Cerebellar nuclear complex (tissue), 1 donor: ENCODE data around the gene TNFRSF19.

Source experiments
- DNase-seq, 2 experiments: peaks; one replicate each; lab custom pipeline; 2025; lab: John Stamatoyannopoulos, UW

The TNFRSF19 gene

GRCh38 chr13:23605831-23606230 lies 35.6 kb downstream of the TNFRSF19 start:
- DNase-seq: no peak

- DNase-seq: no peak
Measured at GRCh38 chr13:23608138-23608537, 37.9 kb downstream of the TNFRSF19 start.

- DNase-seq: no peak
Measured at GRCh38 chr13:23608701-23609413, 38.6 kb downstream of the TNFRSF19 start.

GRCh38 chr13:23609414-23609760 lies 39.2 kb downstream of the TNFRSF19 start:
- no peak for DNase-seq

- DNase-seq: no peak
Measured at GRCh38 chr13:23609874-23610576, 39.8 kb downstream of the TNFRSF19 start.

GRCh38 chr13:23610966-23611491 lies 40.8 kb downstream of the TNFRSF19 start:
- DNase-seq: no peak

- no peak for DNase-seq
Measured at GRCh38 chr13:23612182-23612581, 42.0 kb downstream of the TNFRSF19 start.

- DNase-seq: no peak
Measured at GRCh38 chr13:23612731-23613130, 42.5 kb downstream of the TNFRSF19 start.

- no peak for DNase-seq
Measured at GRCh38 chr13:23613596-23613995, 43.4 kb downstream of the TNFRSF19 start.

- no peak for DNase-seq
Measured at GRCh38 chr13:23615395-23616081, 45.3 kb downstream of the TNFRSF19 start.

GRCh38 chr13:23616228-23616627 lies 46.0 kb downstream of the TNFRSF19 start:
- DNase-seq: no peak

- no peak for DNase-seq
Measured at GRCh38 chr13:23617551-23618024, 47.4 kb downstream of the TNFRSF19 start.

GRCh38 chr13:23618341-23618740 lies 48.1 kb downstream of the TNFRSF19 start:
- DNase-seq: no peak

GRCh38 chr13:23619068-23619855 lies 49.0 kb downstream of the TNFRSF19 start:
- no peak for DNase-seq

GRCh38 chr13:23620211-23620610 lies 50.0 kb downstream of the TNFRSF19 start:
- DNase-seq: no peak

GRCh38 chr13:23620613-23621315 lies 50.6 kb downstream of the TNFRSF19 start:
- DNase-seq: no peak

- DNase-seq: no peak
Measured at GRCh38 chr13:23621316-23621645, 51.1 kb downstream of the TNFRSF19 start.

GRCh38 chr13:23622985-23623384 lies 52.8 kb downstream of the TNFRSF19 start:
- DNase-seq: no peak

- DNase-seq: no peak
Measured at GRCh38 chr13:23623394-23623793, 53.2 kb downstream of the TNFRSF19 start.

- DNase-seq: no peak
Measured at GRCh38 chr13:23626700-23627099, 56.5 kb downstream of the TNFRSF19 start.

GRCh38 chr13:23627410-23627809 lies 57.2 kb downstream of the TNFRSF19 start:
- DNase-seq: no peak
